Measurements from ENCODE around the gene BRMS1L.

- TF ChIP-seq CTCF (conservative IDR thresholded peaks at IDR 0.05; ENCODE audit: low read length) (no peak), EZH2phosphoT487 (IDR thresholded peaks at IDR 0.05; ENCODE audit: borderline replicate concordance, low read depth, low read length) (no peak)
Observed at GRCh38 chr14:35878272-35879150, 52.4 kb downstream of the BRMS1L start.

All from OCI-LY7 (cell line).